Stomach (tissue), 4 donors: Measurements from ENCODE around the gene ANKRD53.

Experiments
- CTCF ChIP-seq, 7 experiments: fragments of 450-650 bp in 4 of 7; fragments of 200-600 bp in 3 of 7; sonication (generic) in 3 of 7; IDR thresholded peaks; one replicate each; pipeline ENCODE4 v1.5.1; 2016 to 2019; ENCODE audit warnings: antibody characterized with exemption in 7 of 7, control low read depth in 2 of 7, mild to moderate bottlenecking in 1 of 7
- POLR2A ChIP-seq, 4 donors: fragments of 450-650 bp; IDR thresholded peaks; one replicate each; pipeline ENCODE4 v1.6.1; 2016; ENCODE audit warnings: antibody characterized with exemption in 4 of 4, control low read depth in 2 of 4, mild to moderate bottlenecking in 1 of 4, moderate library complexity in 1 of 4

GRCh38 chr2:70949086-70949485 lies 29.3 kb upstream of the ANKRD53 start:
- TF ChIP-seq CTCF (IDR thresholded peaks at IDR 0.05), result no peak
- no peak for TF ChIP-seq POLR2A (IDR thresholded peaks at IDR 0.05)
